CD4-positive, alpha-beta T cell (primary cell): ENCODE data around the gene C1QTNF6. TPM values are rescaled to one million over a fixed set of nuclear protein-coding genes. Genes with fewer than 3 reads are reported as not detected.
A peak's percentile ranks its signal among the peaks of the same experiment; 100 is the strongest.

Experiments
- ATAC-seq: fragments of 200-7000 bp; cut with Tn5 transposase; one replicate; pipeline ENCODE4 v1.10.0; 2022; ENCODE audit warnings: mild to moderate bottlenecking; ENCODE audit not compliant: poor library complexity
- CTCF ChIA-PET: fragments of 350-600 bp; sonication (Branson Sonifier 250); formaldehyde crosslinking; loops from one replicate; lab custom pipeline; 2021; ENCODE audit warnings: antibody characterized with exemption, inconsistent platforms; lab: Charles Lee
- POLR2A ChIA-PET: fragments of 350-600 bp; sonication (Branson Sonifier 250); formaldehyde crosslinking; loops from one replicate; lab custom pipeline; 2021; ENCODE audit warnings: antibody characterized with exemption, inconsistent platforms; lab: Charles Lee
- DNase-seq, 14 experiments: peaks; one replicate each; pipeline ENCODE4 v3.0.0-alpha.2; 2013 to 2020; ENCODE audit warnings: mixed read lengths in 2 of 14
- H3K27ac ChIP-seq, 2 donors: one replicate each; pipeline versions ENCODE4 v1.5.1 to v1.7.0; 2013; ENCODE audit warnings: low read length in 2 of 2, low read depth in 1 of 2, mild to moderate bottlenecking in 1 of 2
- H3K27me3 ChIP-seq, 2 experiments: 1 replicate in 1 of 2; 2 replicates in 1 of 2; pipeline versions ENCODE4 v1.6.1 to v1.7.0; 2013; ENCODE audit warnings: low read length in 2 of 2, control low read depth in 1 of 2, mild to moderate bottlenecking in 1 of 2, moderate library complexity in 1 of 2; ENCODE audit not compliant: insufficient read depth in 2 of 2, control insufficient read depth in 1 of 2
- H3K36me3 ChIP-seq: one replicate; pipeline ENCODE4 v1.6.1; 2013; ENCODE audit warnings: low read length, control low read depth; ENCODE audit not compliant: insufficient read depth
- H3K4me1 ChIP-seq: one replicate; pipeline ENCODE4 v1.6.1; 2013; ENCODE audit warnings: low read length, control low read depth; ENCODE audit not compliant: insufficient read depth
- H3K4me3 ChIP-seq: one replicate; pipeline ENCODE4 v1.5.1; 2013; ENCODE audit warnings: mild to moderate bottlenecking, low read length, moderate library complexity
- H3K9me3 ChIP-seq, 2 experiments: 1 replicate in 1 of 2; 2 replicates in 1 of 2; pipeline versions ENCODE4 v1.6.1 to v1.7.0; 2013; ENCODE audit warnings: low read length in 2 of 2, mild to moderate bottlenecking in 2 of 2, control low read depth in 1 of 2, moderate library complexity in 1 of 2; ENCODE audit not compliant: control insufficient read depth in 1 of 2, insufficient read depth in 1 of 2
- H3K27ac Mint-ChIP-seq: one replicate; pipeline ENCODE4 v1.8.0; 2020; ENCODE audit warnings: mixed read lengths
- H3K27me3 Mint-ChIP-seq: one replicate; pipeline ENCODE4 v1.8.0; 2021; ENCODE audit warnings: mixed read lengths
- H3K36me3 Mint-ChIP-seq: one replicate; pipeline ENCODE4 v1.8.0; 2021; ENCODE audit warnings: low read depth, mixed read lengths
- H3K4me1 Mint-ChIP-seq: one replicate; pipeline ENCODE4 v1.8.0; 2021; ENCODE audit warnings: low read depth, mixed read lengths
- H3K4me3 Mint-ChIP-seq: one replicate; pipeline ENCODE4 v1.8.0; 2020; ENCODE audit warnings: mild to moderate bottlenecking, mixed read lengths
- H3K9me3 Mint-ChIP-seq: one replicate; pipeline ENCODE4 v1.8.0; 2020; ENCODE audit warnings: mixed read lengths
- CTCF ChIP-seq: fragments of 200-600 bp; IDR thresholded peaks from one replicate; pipeline ENCODE4 v1.8.0; 2022; ENCODE audit warnings: antibody characterized with exemption, mild to moderate bottlenecking
- intact Hi-C, 2 experiments: fragments of 100-400 bp; cut with DNase I in 1 of 2; cut with micrococcal nuclease in 1 of 2; formaldehyde crosslinking; loops; one replicate each; pipeline versions ENCODE4 v1.15.1 to v1.9.0; 2023 to 2025; cut with DNase I, micrococcal nuclease
- total RNA-seq, 174 experiments: library from RNA in 2 of 174; stranded (reverse) in 2 of 174; gene quantifications; one replicate each; pipeline ENCODE4 v1.2.3 and lab custom pipeline; 2021 to 2026

C1QTNF6 gene
- total RNA-seq, 2 experiments from 2014 or later, result 11.9 to 12.1 TPM

GRCh38 chr22:37213941-37214730, 26.1 kb upstream of the C1QTNF6 start:
- Histone ChIP-seq H3K4me3 (no peak overlapping the region), H3K36me3 (peaks cover 6% of the 10 kb centered on the region), H3K27ac (no peak overlapping the region), H3K4me1 (peaks cover 46% of the 10 kb centered on the region), H3K27me3 (no peaks in the 10 kb centered on the region), H3K9me3 (no peaks in the 10 kb centered on the region)
- H3K9me3 Mint-ChIP-seq, result no peaks in the 10 kb centered on the region
- H3K36me3 Mint-ChIP-seq, result peaks cover 24% of the 10 kb centered on the region
- intact Hi-C loops, result no loop called here
- ATAC-seq (no peak), DNase-seq (peak in 2 of 14 experiments; percentile 1 to 30)
- H3K4me3 Mint-ChIP-seq, result no peak overlapping the region
- no peaks in the 10 kb centered on the region for H3K27me3 Mint-ChIP-seq
- POLR2A ChIA-PET, result no interaction called here
- no peak for TF ChIP-seq CTCF
- peak overlapping the region; percentile 63 for H3K27ac Mint-ChIP-seq
- CTCF ChIA-PET, result interaction anchor here (7.7 kb wide), 1 partner anchor 15 kb away, joined by 42 read pairs; no protein-coding TSS in a partner anchor
- H3K4me1 Mint-ChIP-seq, result peaks cover 69% of the 10 kb centered on the region

GRCh38 chr22:37213218-37213855, 25.3 kb upstream of the C1QTNF6 start:
- no peak overlapping the region for H3K27ac ChIP-seq
- H3K27me3 ChIP-seq, result no peaks in the 10 kb centered on the region
- peaks cover 6% of the 10 kb centered on the region for H3K36me3 ChIP-seq
- ChIA-PET CTCF (interaction anchor here (7.7 kb wide), 1 partner anchor 14 kb away, joined by 42 read pairs; no protein-coding TSS in a partner anchor), POLR2A (interaction anchor here (0.6 kb wide), 1 partner anchor 16 kb away, joined by 3 read pairs; no protein-coding TSS in a partner anchor)
- intact Hi-C loops, result no loop called here
- H3K4me3 Mint-ChIP-seq, result no peak overlapping the region
- ATAC-seq (no peak), DNase-seq (peak in 1 of 14 experiments; percentile 29)
- H3K4me3 ChIP-seq, result no peak overlapping the region
- TF ChIP-seq CTCF, result no peak
- H3K27me3 Mint-ChIP-seq, result no peaks in the 10 kb centered on the region
- peaks cover 24% of the 10 kb centered on the region for H3K36me3 Mint-ChIP-seq
- H3K9me3 Mint-ChIP-seq, result no peaks in the 10 kb centered on the region
- H3K4me1 ChIP-seq, result peaks cover 46% of the 10 kb centered on the region
- H3K4me1 Mint-ChIP-seq, result peaks cover 71% of the 10 kb centered on the region
- H3K27ac Mint-ChIP-seq, result no peak overlapping the region
- H3K9me3 ChIP-seq, result no peaks in the 10 kb centered on the region

GRCh38 chr22:37212174-37212906, 24.3 kb upstream of the C1QTNF6 start, which contains the start of gene SSTR3:
SSTR3 (minus strand) TSS chr22:37212477; CDS start chr22:37207803, 4,674 bp downstream.
- DNase-seq (peak in 2 of 14 experiments; percentile 2 to 32), ATAC-seq (no peak)
- Histone ChIP-seq H3K9me3 (no peaks in the 10 kb centered on the region), H3K27ac (no peak within 1 kb of the TSS), H3K4me3 (no peak within 1 kb of the TSS), H3K4me1 (peaks cover 46% of the 10 kb centered on the region), H3K36me3 (peaks cover 6% of the 10 kb centered on the region), H3K27me3 (no peaks in the 10 kb centered on the region)
- H3K4me1 Mint-ChIP-seq, result peaks cover 68% of the 10 kb centered on the region
- intact Hi-C loops, result no loop called here
- H3K36me3 Mint-ChIP-seq, result peaks cover 24% of the 10 kb centered on the region
- H3K4me3 Mint-ChIP-seq, result no peak within 1 kb of the TSS
- POLR2A ChIA-PET, result no interaction called here
- CTCF ChIA-PET, result no interaction called here
- no peak within 1 kb of the TSS for H3K27ac Mint-ChIP-seq
- TF ChIP-seq CTCF, result no peak
- no peaks in the 10 kb centered on the region for H3K9me3 Mint-ChIP-seq
- no peaks in the 10 kb centered on the region for H3K27me3 Mint-ChIP-seq
